Loucy (cell line): ENCODE data around the gene SECTM1.

Experiments used
- H2AFZ ChIP-seq: fragments of 200-600 bp; sonication (generic); 2 replicates; pipeline ENCODE4 v1.6.0; 2016; ENCODE audit warnings: antibody characterized with exemption, mild to moderate bottlenecking, low read length, moderate library complexity
- H3F3A ChIP-seq: fragments of 200-600 bp; 2 replicates; pipeline ENCODE4 v1.6.0; 2016; ENCODE audit warnings: antibody characterized with exemption, low read depth, mild to moderate bottlenecking
- H3K27me3 ChIP-seq: fragments of 200-600 bp; sonication (generic); 2 replicates; pipeline ENCODE4 v1.6.1; 2014; ENCODE audit warnings: low read length, mild to moderate bottlenecking; ENCODE audit not compliant: insufficient read depth, poor library complexity, severe bottlenecking
- H3K36me3 ChIP-seq: fragments of 200-600 bp; sonication (generic); 2 replicates; pipeline ENCODE4 v1.6.1; 2016; ENCODE audit warnings: low read length; ENCODE audit not compliant: insufficient read depth
- H3K4me1 ChIP-seq: fragments of 200-600 bp; sonication (generic); 2 replicates; pipeline ENCODE4 v1.5.1; 2014; ENCODE audit warnings: low read length, mild to moderate bottlenecking; ENCODE audit not compliant: insufficient read depth, poor library complexity, severe bottlenecking
- H3K4me2 ChIP-seq: fragments of 200-600 bp; sonication (generic); 2 replicates; pipeline ENCODE4 v1.6.0; 2014; ENCODE audit warnings: antibody characterized with exemption, low read length, low read depth, mild to moderate bottlenecking; ENCODE audit not compliant: poor library complexity, severe bottlenecking
- H3K4me3 ChIP-seq: fragments of 200-600 bp; sonication (generic); 2 replicates; pipeline ENCODE4 v1.5.1; 2014; ENCODE audit warnings: low read length, mild to moderate bottlenecking, mixed read lengths; ENCODE audit not compliant: poor library complexity, severe bottlenecking
- H3K79me2 ChIP-seq: fragments of 200-600 bp; sonication (generic); 2 replicates; pipeline ENCODE4 v1.6.1; 2014; ENCODE audit warnings: low read length; ENCODE audit not compliant: insufficient read depth
- H3K9ac ChIP-seq: fragments of 200-600 bp; sonication (generic); 2 replicates; pipeline ENCODE4 v1.6.0; 2014; ENCODE audit warnings: mild to moderate bottlenecking, low read depth, low read length, moderate library complexity; ENCODE audit not compliant: poor library complexity, severe bottlenecking
- H3K9me2 ChIP-seq: fragments of 200-600 bp; sonication (generic); replicated peaks from 2 replicates; pipeline ENCODE4 v1.6.1; 2016; ENCODE audit warnings: low read depth, low read length, mixed read lengths
- H3K9me3 ChIP-seq: fragments of 200-600 bp; sonication (generic); 2 replicates; pipeline ENCODE4 v1.6.1; 2014; ENCODE audit warnings: mild to moderate bottlenecking, antibody characterized with exemption, low read length, low read depth; ENCODE audit not compliant: insufficient read depth
- H4K20me1 ChIP-seq: fragments of 200-600 bp; sonication (generic); 2 replicates; pipeline ENCODE4 v1.6.0; 2014; ENCODE audit warnings: antibody characterized with exemption, low read length, mild to moderate bottlenecking; ENCODE audit not compliant: insufficient read depth, poor library complexity, severe bottlenecking
- EZH2phosphoT487 ChIP-seq: fragments of 200-600 bp; IDR thresholded peaks from 2 replicates; pipeline ENCODE4 v1.6.1; 2018; ENCODE audit warnings: antibody characterized with exemption, mild to moderate bottlenecking, moderate library complexity, borderline replicate concordance
- TF ChIP-seq, protein P1 (sequence below): fragments of 200-600 bp; sonication (generic); conservative IDR thresholded peaks from 2 replicates; pipeline ENCODE4 v1.5.1; 2014; ENCODE audit warnings: mild to moderate bottlenecking, antibody characterized with exemption, low read length

SECTM1 gene

DNA sequence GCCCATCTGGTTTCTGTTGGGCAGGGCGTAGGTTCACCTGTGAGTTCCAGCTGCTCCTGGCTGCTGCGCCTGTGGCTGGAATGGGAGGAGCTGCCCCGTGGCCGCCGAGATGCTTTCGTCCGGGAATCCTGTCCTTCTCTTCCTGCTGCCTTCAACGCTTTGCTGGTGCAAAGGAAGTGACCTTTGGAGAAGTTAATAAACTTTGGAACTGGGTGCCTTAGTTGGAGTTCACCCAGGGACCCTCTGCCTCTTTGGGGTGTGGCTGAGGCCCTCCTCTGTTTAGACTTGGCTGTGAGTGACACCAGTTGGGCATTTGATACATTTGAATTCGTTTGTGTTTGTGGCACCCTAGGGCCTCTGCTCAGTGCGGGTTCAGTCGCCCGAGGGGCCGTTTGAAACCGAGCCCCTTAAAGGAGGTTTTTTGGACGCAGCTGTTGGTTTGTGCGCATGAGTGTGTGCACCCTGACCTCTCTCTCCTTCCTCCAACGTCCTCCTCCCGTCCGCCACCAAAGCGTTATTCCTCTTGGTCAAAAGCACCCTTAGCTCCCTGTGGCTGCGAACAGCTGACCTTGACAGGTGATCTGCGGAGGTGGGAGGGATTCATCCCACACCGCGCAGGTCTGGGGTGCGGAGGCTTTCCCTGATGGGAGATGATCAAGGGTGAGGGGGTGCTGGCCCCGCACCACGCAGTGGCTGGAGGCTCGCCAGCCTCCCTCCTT is 9.0 kb upstream of the SECTM1 start:
- TF ChIP-seq EZH2phosphoT487 = no peak
- TF ChIP-seq, protein P1, sequence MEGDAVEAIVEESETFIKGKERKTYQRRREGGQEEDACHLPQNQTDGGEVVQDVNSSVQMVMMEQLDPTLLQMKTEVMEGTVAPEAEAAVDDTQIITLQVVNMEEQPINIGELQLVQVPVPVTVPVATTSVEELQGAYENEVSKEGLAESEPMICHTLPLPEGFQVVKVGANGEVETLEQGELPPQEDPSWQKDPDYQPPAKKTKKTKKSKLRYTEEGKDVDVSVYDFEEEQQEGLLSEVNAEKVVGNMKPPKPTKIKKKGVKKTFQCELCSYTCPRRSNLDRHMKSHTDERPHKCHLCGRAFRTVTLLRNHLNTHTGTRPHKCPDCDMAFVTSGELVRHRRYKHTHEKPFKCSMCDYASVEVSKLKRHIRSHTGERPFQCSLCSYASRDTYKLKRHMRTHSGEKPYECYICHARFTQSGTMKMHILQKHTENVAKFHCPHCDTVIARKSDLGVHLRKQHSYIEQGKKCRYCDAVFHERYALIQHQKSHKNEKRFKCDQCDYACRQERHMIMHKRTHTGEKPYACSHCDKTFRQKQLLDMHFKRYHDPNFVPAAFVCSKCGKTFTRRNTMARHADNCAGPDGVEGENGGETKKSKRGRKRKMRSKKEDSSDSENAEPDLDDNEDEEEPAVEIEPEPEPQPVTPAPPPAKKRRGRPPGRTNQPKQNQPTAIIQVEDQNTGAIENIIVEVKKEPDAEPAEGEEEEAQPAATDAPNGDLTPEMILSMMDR = no peak
- no peaks in the 10 kb centered on the region for H3K36me3 ChIP-seq

DNA sequence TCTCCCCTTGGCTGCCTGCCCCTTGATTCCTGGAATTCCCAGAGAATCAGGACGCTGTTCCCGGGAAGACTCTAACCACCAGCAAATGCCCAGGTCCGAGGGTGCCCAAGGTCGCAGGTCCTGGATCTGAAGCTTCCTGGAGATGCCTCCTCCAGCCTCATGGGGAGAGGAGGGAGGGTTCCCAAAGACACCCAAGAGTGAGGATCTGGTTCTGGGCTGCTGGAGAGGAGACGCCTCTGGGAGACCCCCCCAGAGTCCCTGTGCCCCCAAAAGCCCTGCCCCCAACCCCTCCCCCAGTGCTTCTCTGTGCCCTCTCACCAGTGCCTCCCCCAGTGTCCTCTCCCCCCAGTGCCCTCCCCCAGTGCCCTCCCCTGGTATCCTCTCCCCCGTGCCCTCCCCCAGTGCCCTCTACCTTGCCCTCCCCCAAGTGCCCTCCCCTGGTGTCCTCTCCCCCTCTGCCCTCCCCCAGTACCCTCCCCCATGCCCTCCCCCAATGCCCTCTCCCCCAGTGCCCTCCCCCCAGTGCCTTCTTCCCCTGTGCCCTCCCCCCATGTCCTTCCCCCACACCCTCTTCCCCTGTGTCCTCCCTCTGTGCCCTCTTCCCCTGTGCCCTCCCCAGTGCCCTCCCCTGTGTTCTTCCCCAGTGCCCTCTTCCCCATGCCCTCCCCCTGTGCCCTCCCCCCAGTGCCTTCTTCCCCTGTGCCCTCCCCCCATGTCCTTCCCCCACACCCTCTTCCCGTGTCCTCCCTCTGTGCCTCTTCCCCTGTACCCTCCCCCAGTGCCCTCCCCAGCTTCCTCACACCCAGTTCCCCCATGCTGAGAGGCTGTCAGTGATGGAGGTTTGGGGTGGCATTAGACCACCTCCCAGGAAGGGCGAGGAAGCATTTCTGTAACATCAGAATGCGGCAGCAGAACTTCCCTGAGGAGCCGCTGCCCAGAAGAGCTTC is 6.3 kb upstream of the SECTM1 start:
- Histone ChIP-seq H2AFZ (no peak overlapping the region), H3K4me3 (no peak overlapping the region), H3K4me2 (no peak overlapping the region), H3K4me1 (peaks cover 10% of the 10 kb centered on the region), H3K9ac (no peak overlapping the region), H3K27me3 (no peaks in the 10 kb centered on the region), H3K36me3 (no peaks in the 10 kb centered on the region), H3F3A (no peaks in the 10 kb centered on the region; the same call in 1 of the 2 replicates), H3K9me2 (no peaks in the 10 kb centered on the region), H3K9me3 (no peaks in the 10 kb centered on the region), H3K79me2 (no peaks in the 10 kb centered on the region), H4K20me1 (no peaks in the 10 kb centered on the region)
- TF ChIP-seq, protein P1 = no peak
- no peak for TF ChIP-seq EZH2phosphoT487

More for the DNA sequence above, 9.0 kb upstream of the SECTM1 start:
- Histone ChIP-seq H3K9ac (no peak overlapping the region), H3K27me3 (no peaks in the 10 kb centered on the region), H2AFZ (no peak overlapping the region), H3K4me3 (no peak overlapping the region), H3K4me2 (no peak overlapping the region), H3K79me2 (no peaks in the 10 kb centered on the region), H3K9me3 (no peaks in the 10 kb centered on the region), H3K4me1 (no peaks in the 10 kb centered on the region), H4K20me1 (no peaks in the 10 kb centered on the region), H3K9me2 (no peaks in the 10 kb centered on the region), H3F3A (no peaks in the 10 kb centered on the region)

DNA sequence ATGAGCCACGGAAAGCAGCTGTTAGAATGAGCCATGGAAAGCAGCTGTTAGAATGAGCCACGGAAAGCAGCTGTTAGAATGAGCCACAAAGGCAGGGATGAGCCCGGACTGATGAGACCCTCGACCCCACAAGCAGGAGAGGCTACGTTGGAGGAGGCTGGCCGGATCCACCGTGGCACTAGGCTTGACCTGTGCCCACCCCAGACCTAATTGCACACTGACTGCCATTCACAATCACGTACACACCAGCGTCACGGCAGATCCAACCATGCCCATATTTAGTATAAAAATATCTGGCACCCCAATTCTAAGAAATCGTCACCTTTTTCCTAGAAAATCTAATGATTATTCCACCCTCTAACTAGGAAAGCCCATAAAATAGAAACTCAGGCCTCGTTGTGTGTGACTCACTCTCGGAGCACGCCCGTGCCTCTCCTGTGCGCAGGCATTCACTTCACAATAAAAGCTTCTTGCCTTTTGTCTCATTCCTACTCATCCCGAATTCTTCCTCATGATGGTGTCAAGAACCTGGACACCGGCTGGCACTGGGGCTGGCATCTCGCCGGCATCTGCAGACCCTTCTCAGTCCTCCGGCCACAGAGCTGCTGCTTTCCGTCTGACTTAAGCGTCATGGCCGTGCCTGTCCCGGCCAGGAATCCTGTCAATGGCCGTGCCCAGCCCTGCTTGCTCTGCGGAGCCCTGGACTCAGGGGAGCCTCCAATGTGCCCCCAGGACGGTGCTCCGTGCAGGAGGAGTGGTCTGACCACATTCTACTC is 5.5 kb upstream of the SECTM1 start:
- H3K9ac ChIP-seq = no peak overlapping the region
- no peak overlapping the region for H3K4me3 ChIP-seq
- H2AFZ ChIP-seq = no peak overlapping the region; the same call in 1 of the 2 replicates
- peaks cover 18% of the 10 kb centered on the region for H3K4me1 ChIP-seq
- H4K20me1 ChIP-seq = no peaks in the 10 kb centered on the region
- H3K9me3 ChIP-seq = no peaks in the 10 kb centered on the region
- H3F3A ChIP-seq = no peaks in the 10 kb centered on the region; the same call in 1 of the 2 replicates
- no peaks in the 10 kb centered on the region for H3K27me3 ChIP-seq
- no peaks in the 10 kb centered on the region for H3K36me3 ChIP-seq
- no peak for TF ChIP-seq EZH2phosphoT487
- TF ChIP-seq, protein P1 = no peak
- H3K4me2 ChIP-seq = no peak overlapping the region
- no peaks in the 10 kb centered on the region for H3K9me2 ChIP-seq
- H3K79me2 ChIP-seq = no peaks in the 10 kb centered on the region
